HCT116 (cell line): ENCODE results near the gene NOXO1. TPM values are rescaled to one million over a fixed set of nuclear protein-coding genes. Genes with fewer than 3 reads are reported as not detected.

Experiments
- ATAC-seq: fragments of 200-7000 bp; cut with Tn5 transposase; 2 replicates; pipeline ENCODE4 v1.9.1; 2020; ENCODE audit warnings: mild to moderate bottlenecking, moderate library complexity
- BruUV-seq: library from RNA; stranded (reverse); fragments of 400-500 nt; replicated peaks from 2 replicates; lab custom pipeline; 2021; lab: Mats Ljungman, UMichigan
- CTCF ChIA-PET: fragments of 300-600 bp; sonication (Branson Sonifier 250); formaldehyde crosslinking; loops from one replicate; lab custom pipeline; 2021; ENCODE audit warnings: antibody characterized with exemption; lab: Charles Lee
- POLR2A ChIA-PET: fragments of 300-600, 350-600 bp; sonication (Branson Sonifier 250); formaldehyde crosslinking; loops from one replicate; lab custom pipeline; 2021; ENCODE audit warnings: antibody characterized with exemption; lab: Charles Lee
- RAD21 ChIA-PET, 2 experiments: fragments of 300-600 bp; sonication (Branson Sonifier 250); formaldehyde crosslinking; loops; one replicate each; lab custom pipeline; 2023; ENCODE audit warnings: low total read pairs in 2 of 2; ENCODE audit not compliant: uncharacterized antibody in 2 of 2, unreplicated experiment in 2 of 2, low non-redundant PET in 1 of 2; lab: Charles Lee
- DNase-seq: peaks from one replicate; pipeline ENCODE4 v3.0.0-alpha.2; 2010; ENCODE audit warnings: low read depth, low spot score
- H2AFZ ChIP-seq: fragments of 200-600 bp; shearing (Covaris generic), sonication (generic); 2 replicates; pipeline ENCODE4 v1.6.1; 2017; ENCODE audit warnings: low read depth, mixed run types, mixed read lengths, antibody characterized with exemption, low read length; ENCODE audit not compliant: poor library complexity, severe bottlenecking
- H3K27ac ChIP-seq: 2 replicates; pipeline ENCODE4 v1.5.1; 2012; ENCODE audit warnings: low read depth, low read length
- H3K27me3 ChIP-seq: fragments of 200-600 bp; sonication (generic); 2 replicates; pipeline ENCODE4 v1.6.1; 2016; ENCODE audit warnings: mixed run types, low read length, mixed read lengths; ENCODE audit not compliant: insufficient read depth
- H3K36me3 ChIP-seq, 2 experiments: fragments of 200-500 bp in 1 of 2; fragments of 200-600 bp in 1 of 2; sonication (Bioruptor generic) in 1 of 2; sonication (generic) in 1 of 2; 2 replicates each; pipeline versions ENCODE4 v1.5.1 to v1.6.1; 2014 to 2016; ENCODE audit warnings: low read length in 2 of 2, inconsistent platforms in 1 of 2, mixed read lengths in 1 of 2, mixed run types in 1 of 2; ENCODE audit not compliant: insufficient read depth in 2 of 2, control insufficient read depth in 1 of 2
- H3K4me1 ChIP-seq, 2 experiments: fragments of 200-600 bp in 1 of 2; sonication (generic) in 1 of 2; 2 replicates each; pipeline versions ENCODE4 v1.5.1 to v1.6.1; 2012 to 2017; ENCODE audit warnings: low read length in 2 of 2, inconsistent platforms in 1 of 2, mild to moderate bottlenecking in 1 of 2, mixed read lengths in 1 of 2, mixed run types in 1 of 2, moderate library complexity in 1 of 2; ENCODE audit not compliant: insufficient read depth in 2 of 2, control insufficient read depth in 1 of 2
- H3K4me2 ChIP-seq: fragments of 200-600 bp; sonication (generic); 2 replicates; pipeline ENCODE4 v1.6.1; 2017; ENCODE audit warnings: mixed run types, low read length, mixed read lengths
- H3K4me3 ChIP-seq, 2 experiments: fragments of 200-600 bp in 1 of 2; sonication (generic) in 1 of 2; replicated peaks in 1 of 2; 2 replicates each; pipeline ENCODE4 v1.5.1; 2011 to 2016; ENCODE audit warnings: low read length in 2 of 2, control low read depth in 1 of 2, low read depth in 1 of 2, mild to moderate bottlenecking in 1 of 2, mixed read lengths in 1 of 2, mixed run types in 1 of 2
- H3K79me2 ChIP-seq: fragments of 200-600 bp; sonication (generic); 2 replicates; pipeline ENCODE4 v1.6.1; 2017; ENCODE audit warnings: mild to moderate bottlenecking, mixed run types, low read length, moderate library complexity, mixed read lengths; ENCODE audit not compliant: insufficient read depth
- H3K9ac ChIP-seq: fragments of 200-600 bp; sonication (generic); 2 replicates; pipeline ENCODE4 v1.6.1; 2016; ENCODE audit warnings: low read length, mixed read lengths
- H3K9me2 ChIP-seq: fragments of 200-600 bp; sonication (generic), shearing (Covaris generic); 2 replicates; pipeline ENCODE4 v1.6.1; 2017; ENCODE audit warnings: mixed run types, mild to moderate bottlenecking, moderate library complexity; ENCODE audit not compliant: insufficient read depth
- H3K9me3 ChIP-seq, 2 experiments: fragments of 200-500 bp in 1 of 2; fragments of 200-600 bp in 1 of 2; sonication (Bioruptor generic) in 1 of 2; sonication (generic) in 1 of 2; 2 replicates each; pipeline ENCODE4 v1.6.1; 2014 to 2017; ENCODE audit warnings: low read length in 2 of 2, mixed read lengths in 2 of 2, inconsistent platforms in 1 of 2, low read depth in 1 of 2, mild to moderate bottlenecking in 1 of 2, mixed run types in 1 of 2, moderate library complexity in 1 of 2; ENCODE audit not compliant: control insufficient read depth in 1 of 2, insufficient read depth in 1 of 2
- H4K20me1 ChIP-seq: fragments of 200-600 bp; sonication (generic), shearing (Covaris generic); 2 replicates; pipeline ENCODE4 v1.6.1; 2017; ENCODE audit warnings: mixed run types, mild to moderate bottlenecking, moderate library complexity; ENCODE audit not compliant: insufficient read depth
- ATF3 ChIP-seq: IDR thresholded peaks from 2 replicates; pipeline ENCODE4 v1.6.1; 2012
- CBX3 ChIP-seq: IDR thresholded peaks from 2 replicates; pipeline ENCODE4 v1.6.1; 2012; ENCODE audit warnings: low read depth
- CEBPB ChIP-seq: IDR thresholded peaks from 2 replicates; pipeline ENCODE4 v1.6.1; 2012; ENCODE audit warnings: low read depth
- CTCF ChIP-seq, 3 experiments: fragments of 200-600 bp in 1 of 3; sonication (generic) in 1 of 3; IDR thresholded peaks in 2 of 3; conservative IDR thresholded peaks in 1 of 3; 2 replicates each; pipeline ENCODE4 v1.5.1; 2012 to 2017; ENCODE audit warnings: low read depth in 2 of 3, low read length in 2 of 3, antibody characterized with exemption in 1 of 3, borderline replicate concordance in 1 of 3, control low read depth in 1 of 3, mild to moderate bottlenecking in 1 of 3, mixed read lengths in 1 of 3, mixed run types in 1 of 3, moderate library complexity in 1 of 3; ENCODE audit not compliant: insufficient read depth in 1 of 3
- EZH2 ChIP-seq: fragments of 200-600 bp; sonication (generic); IDR thresholded peaks from 2 replicates; pipeline ENCODE4 v1.6.1; 2017; ENCODE audit warnings: antibody characterized with exemption, mixed run types
- EZH2phosphoT487 ChIP-seq: fragments of 200-600 bp; IDR thresholded peaks from 2 replicates; pipeline ENCODE4 v1.6.1; 2018; ENCODE audit warnings: antibody characterized with exemption, borderline replicate concordance
- MAX ChIP-seq: IDR thresholded peaks from 2 replicates; pipeline ENCODE4 v1.6.1; 2012
- POLR2A ChIP-seq: IDR thresholded peaks from 2 replicates; pipeline ENCODE4 v1.7.0; 2011; ENCODE audit warnings: borderline replicate concordance; ENCODE audit not compliant: insufficient read depth, insufficient read length; ENCODE audit errors: extremely low read depth
- POLR2AphosphoS5 ChIP-seq: IDR thresholded peaks from 2 replicates; pipeline ENCODE4 v1.6.1; 2011; ENCODE audit warnings: mild to moderate bottlenecking, low read depth, low read length, moderate library complexity
- SIN3A ChIP-seq: IDR thresholded peaks from 2 replicates; pipeline ENCODE4 v1.6.1; 2012; ENCODE audit warnings: low read depth
- SRF ChIP-seq: IDR thresholded peaks from 2 replicates; pipeline ENCODE4 v1.6.1; 2012; ENCODE audit warnings: low read depth
- ZFX ChIP-seq: fragments of 450-650 bp; IDR thresholded peaks from 2 replicates; pipeline ENCODE4 v1.6.1; 2017
- ZNF274 ChIP-seq: fragments of 200-500 bp; sonication (Bioruptor generic); IDR thresholded peaks from 2 replicates; pipeline ENCODE4 v1.6.1; 2014; ENCODE audit warnings: mild to moderate bottlenecking, low read depth, low read length, inconsistent platforms
- intact Hi-C: fragments of 100-400 bp; cut with micrococcal nuclease; formaldehyde crosslinking; loops from 2 replicates; pipeline ENCODE4 v1.10.0; 2022
- total RNA-seq: library from RNA; stranded (reverse); gene quantifications from one replicate; pipeline ENCODE4 v1.2.1, GENCODE V29; 2021; ENCODE audit not compliant: unreplicated experiment

Gene NOXO1
- total RNA-seq, 1 experiment from 2014 or later = 10.0 TPM

- H4K20me1 ChIP-seq = peaks cover 9% of the 10 kb centered on the region; the same call in 1 of the 2 replicates
- TF ChIP-seq POLR2AphosphoS5 (no peak), MAX (peak; percentile 42)
- H3K4me3 ChIP-seq = peak overlapping the region; percentile 79 to 87
- H3K4me2 ChIP-seq = peak overlapping the region; percentile 92
- peak overlapping the region; percentile 92 for H3K27ac ChIP-seq
- ATAC-seq (no peak), DNase-seq (no peak)
- ChIA-PET POLR2A (interaction anchor here (1.0 to 1.4 kb wide), 2 partner anchors 11 kb away, joined by 3 read pairs; partner anchors contain the start of gene NPW), CTCF (interaction anchor here (1.2 kb wide), 1 partner anchor 132 kb away, joined by 5 read pairs; no protein-coding TSS in a partner anchor), RAD21 (interaction anchor here in 1 of 2 experiments (0.6 kb wide), 1 partner anchor 51 kb away, joined by 4 read pairs; no protein-coding TSS in a partner anchor)
- H3K9me2 ChIP-seq = no peaks in the 10 kb centered on the region
- H3K79me2 ChIP-seq = peaks cover 65% of the 10 kb centered on the region
- 0 out of 4 replicates have a peak, but pooled peaks cover 0 to 7% of the 10 kb centered on the region in 2 experiments for H3K36me3 ChIP-seq
- peaks cover 28 to 58% of the 10 kb centered on the region in 2 experiments for H3K4me1 ChIP-seq
- H3K9me3 ChIP-seq = no peaks in the 10 kb centered on the region
- peak overlapping the region; percentile 97 for H3K9ac ChIP-seq
- H2AFZ ChIP-seq = no peak overlapping the region
- intact Hi-C loops = no loop called here
- H3K27me3 ChIP-seq = no peaks in the 10 kb centered on the region
- BruUV-seq = no TSS peak
These were observed 27.4 kb upstream of the NOXO1 start for GRCh38 chr16:2008631-2009163.

GRCh38 chr16:2008009-2008526, 26.8 kb upstream of the NOXO1 start:
- BruUV-seq = TSS peak; percentile 81
- no peak for ATAC-seq

More at GRCh38 chr16:2008009-2008526, 26.8 kb upstream of the NOXO1 start:
- H2AFZ ChIP-seq = no peak overlapping the region
- POLR2A ChIA-PET = interaction anchor here (0.6 to 1.4 kb wide), 3 partner anchors 10 to 147 kb away, joined by 3 read pairs; partner anchors contain the start of genes NPW and TRAF7
- peaks cover 0 to 12% of the 10 kb centered on the region in 2 experiments; a peak in 2 of 4 replicates for H3K36me3 ChIP-seq
- H3K4me1 ChIP-seq = peaks cover 28 to 62% of the 10 kb centered on the region in 2 experiments
- CTCF ChIA-PET = interaction anchor here (1.2 kb wide), 1 partner anchor 132 kb away, joined by 5 read pairs; no protein-coding TSS in a partner anchor
- H3K79me2 ChIP-seq = peaks cover 72% of the 10 kb centered on the region
- no peaks in the 10 kb centered on the region for H3K9me3 ChIP-seq
- peak overlapping the region; percentile 92 for H3K27ac ChIP-seq
- RAD21 ChIA-PET = interaction anchor here in 1 of 2 experiments (0.6 kb wide), 1 partner anchor 51 kb away, joined by 4 read pairs; no protein-coding TSS in a partner anchor
- H3K9me2 ChIP-seq = no peaks in the 10 kb centered on the region
- peak overlapping the region; percentile 97 for H3K9ac ChIP-seq
- peak overlapping the region; percentile 92 for H3K4me2 ChIP-seq
- peak overlapping the region; percentile 79 to 87 for H3K4me3 ChIP-seq
- TF ChIP-seq CTCF (IDR thresholded peaks at IDR 0.05 in 2 of 3, conservative IDR thresholded peaks at IDR 0.05 in 1 of 3; ENCODE audit: borderline replicate concordance in 1 of 3, insufficient read depth in 1 of 3, low read depth in 2 of 3, low read length in 2 of 3) = no peak
- no peak for TF ChIP-seq SIN3A
- TF ChIP-seq ZNF274 = no peak
- TF ChIP-seq ATF3 = no peak
- no peak for TF ChIP-seq EZH2phosphoT487
- TF ChIP-seq POLR2A = no peak
- no peak for TF ChIP-seq ZFX
- TF ChIP-seq CBX3 = no peak
- no peak for TF ChIP-seq CEBPB
- no peak for TF ChIP-seq MAX
- no peak for TF ChIP-seq EZH2
- TF ChIP-seq POLR2AphosphoS5 = no peak
- TF ChIP-seq SRF = no peak
- no peak for DNase-seq
- intact Hi-C loops = no loop called here
- H4K20me1 ChIP-seq = peaks cover 9% of the 10 kb centered on the region; the same call in 1 of the 2 replicates
- H3K27me3 ChIP-seq = no peaks in the 10 kb centered on the region
